Vagina (tissue), 2 donors: ENCODE measurements around the gene GLB1L2.

Source experiments
- CTCF ChIP-seq, 3 experiments: fragments of 450-650 bp in 2 of 3; fragments of 200-600 bp in 1 of 3; sonication (generic) in 1 of 3; IDR thresholded peaks; one replicate each; pipeline ENCODE4 v1.5.1; 2017 to 2019; ENCODE audit warnings: antibody characterized with exemption in 3 of 3, mild to moderate bottlenecking in 2 of 3, moderate library complexity in 2 of 3
- POLR2A ChIP-seq, 2 donors: fragments of 450-650 bp; IDR thresholded peaks; one replicate each; pipeline ENCODE4 v1.6.1; 2017; ENCODE audit warnings: antibody characterized with exemption in 2 of 2, mild to moderate bottlenecking in 2 of 2, moderate library complexity in 2 of 2

GRCh38 chr11:134377876-134378275, 46.1 kb downstream of the GLB1L2 start:
- no peak for TF ChIP-seq CTCF (IDR thresholded peaks at IDR 0.05)
- no peak for TF ChIP-seq POLR2A (IDR thresholded peaks at IDR 0.05)
